ENCODE results near the gene RALGAPB. TPM values are rescaled to one million over a fixed set of nuclear protein-coding genes. Genes with fewer than 3 reads are reported as not detected.
A peak's percentile ranks its signal among the peaks of the same experiment; 100 is the strongest.

Gene RALGAPB
- polyA plus RNA-seq, 1 experiment, result 30.1 TPM

- H3K9me3 ChIP-seq (ENCODE audit: control insufficient read depth, insufficient read depth, low read length), result peaks cover 3% of the 10 kb centered on the region
- ChIA-PET CTCF (interaction anchor here (0.5 to 3.6 kb wide), 5 partner anchors 7 to 15 kb away, joined by 4 to 99 read pairs (median 6); no protein-coding TSS in a partner anchor), POLR2A (interaction anchor here (0.6 to 2.0 kb wide), 4 partner anchors 8 to 15 kb away, joined by 4 to 11 read pairs (median 6); no protein-coding TSS in a partner anchor)
- H3K27ac ChIP-seq (ENCODE audit: low read depth, low read length), result no peak overlapping the region
- H3K27me3 ChIP-seq (ENCODE audit: control insufficient read depth, insufficient read depth, low read length), result no peaks in the 10 kb centered on the region
- TF ChIP-seq, protein P1, sequence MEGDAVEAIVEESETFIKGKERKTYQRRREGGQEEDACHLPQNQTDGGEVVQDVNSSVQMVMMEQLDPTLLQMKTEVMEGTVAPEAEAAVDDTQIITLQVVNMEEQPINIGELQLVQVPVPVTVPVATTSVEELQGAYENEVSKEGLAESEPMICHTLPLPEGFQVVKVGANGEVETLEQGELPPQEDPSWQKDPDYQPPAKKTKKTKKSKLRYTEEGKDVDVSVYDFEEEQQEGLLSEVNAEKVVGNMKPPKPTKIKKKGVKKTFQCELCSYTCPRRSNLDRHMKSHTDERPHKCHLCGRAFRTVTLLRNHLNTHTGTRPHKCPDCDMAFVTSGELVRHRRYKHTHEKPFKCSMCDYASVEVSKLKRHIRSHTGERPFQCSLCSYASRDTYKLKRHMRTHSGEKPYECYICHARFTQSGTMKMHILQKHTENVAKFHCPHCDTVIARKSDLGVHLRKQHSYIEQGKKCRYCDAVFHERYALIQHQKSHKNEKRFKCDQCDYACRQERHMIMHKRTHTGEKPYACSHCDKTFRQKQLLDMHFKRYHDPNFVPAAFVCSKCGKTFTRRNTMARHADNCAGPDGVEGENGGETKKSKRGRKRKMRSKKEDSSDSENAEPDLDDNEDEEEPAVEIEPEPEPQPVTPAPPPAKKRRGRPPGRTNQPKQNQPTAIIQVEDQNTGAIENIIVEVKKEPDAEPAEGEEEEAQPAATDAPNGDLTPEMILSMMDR (IDR thresholded peaks at IDR 0.05; ENCODE audit: low read depth, low read length), result no peak
- peak overlapping the region; percentile 95 for H3K4me3 ChIP-seq (ENCODE audit: low read depth, low read length)
- no peak for DNase-seq (ENCODE audit: low read depth, low spot score)
Measured at GRCh38 chr20:38433304-38433972, 39.2 kb upstream of the RALGAPB start.

DNA sequence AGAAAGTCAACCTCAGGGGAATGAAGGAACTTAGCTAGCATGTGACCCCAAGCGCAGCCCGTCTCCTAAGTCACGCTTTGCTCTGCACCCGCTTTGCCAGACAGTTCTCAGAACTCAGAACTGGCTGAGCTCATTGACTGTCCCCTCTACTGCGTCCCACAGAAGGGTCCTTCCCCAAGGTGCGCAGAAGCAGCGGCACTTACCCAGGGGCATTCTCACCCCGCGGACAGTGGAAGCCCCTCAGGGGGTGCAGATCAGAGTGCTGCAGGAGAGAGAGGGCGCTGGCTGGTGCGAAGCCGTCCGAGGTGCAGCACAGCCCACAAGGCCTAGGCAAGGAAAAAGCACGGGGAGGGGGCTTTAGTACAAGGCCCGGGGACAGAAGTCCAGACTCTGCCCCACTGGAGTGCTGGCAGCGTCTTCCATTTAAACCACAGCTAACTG is 38.3 kb upstream of the RALGAPB start:
- DNase-seq (ENCODE audit: low read depth, low spot score), result no peak
- POLR2A ChIA-PET, result interaction anchor here (0.6 to 2.0 kb wide), 7 partner anchors 8 to 39 kb away, joined by 4 to 36 read pairs (median 11); partner anchors contain the start of gene RALGAPB
- Histone ChIP-seq H3K27me3 (ENCODE audit: control insufficient read depth, insufficient read depth, low read length) (no peaks in the 10 kb centered on the region), H3K27ac (ENCODE audit: low read depth, low read length) (peak overlapping the region; percentile 61), H3K4me3 (ENCODE audit: low read depth, low read length) (peak overlapping the region; percentile 95), H3K9me3 (ENCODE audit: control insufficient read depth, insufficient read depth, low read length) (peaks cover 3% of the 10 kb centered on the region)
- CTCF ChIA-PET, result interaction anchor here (0.5 to 3.6 kb wide), 6 partner anchors 8 to 38 kb away, joined by 4 to 99 read pairs (median 8); partner anchors contain the start of gene RALGAPB
- TF ChIP-seq, protein P1 (IDR thresholded peaks at IDR 0.05; ENCODE audit: low read depth, low read length), result no peak

- peak within 1 kb of the TSS; percentile 95 for H3K4me3 ChIP-seq (ENCODE audit: low read depth, low read length)
- TF ChIP-seq, protein P1 (IDR thresholded peaks at IDR 0.05; ENCODE audit: low read depth, low read length), result peak; percentile 100
- H3K9me3 ChIP-seq (ENCODE audit: control insufficient read depth, insufficient read depth, low read length), result peaks cover 3% of the 10 kb centered on the region
- no peaks in the 10 kb centered on the region for H3K27me3 ChIP-seq (ENCODE audit: control insufficient read depth, insufficient read depth, low read length)
- DNase-seq (ENCODE audit: low read depth, low spot score), result peak; percentile 91
- peak within 1 kb of the TSS; percentile 61 for H3K27ac ChIP-seq (ENCODE audit: low read depth, low read length)
- ChIA-PET POLR2A (interaction anchor here (0.6 to 2.0 kb wide), 7 partner anchors 8 to 1590 kb away, joined by 4 to 36 read pairs (median 8); partner anchors contain the start of gene RALGAPB), CTCF (interaction anchor here (0.6 to 3.6 kb wide), 15 partner anchors 9 to 116 kb away, joined by 3 to 99 read pairs (median 4); partner anchors contain the start of gene RALGAPB)
Measured at GRCh38 chr20:38434770-38435554, 37.7 kb upstream of the RALGAPB start, which contains the start of gene SNHG17. Gene SNHG17 (minus strand): TSS chr20:38435328.

DNA sequence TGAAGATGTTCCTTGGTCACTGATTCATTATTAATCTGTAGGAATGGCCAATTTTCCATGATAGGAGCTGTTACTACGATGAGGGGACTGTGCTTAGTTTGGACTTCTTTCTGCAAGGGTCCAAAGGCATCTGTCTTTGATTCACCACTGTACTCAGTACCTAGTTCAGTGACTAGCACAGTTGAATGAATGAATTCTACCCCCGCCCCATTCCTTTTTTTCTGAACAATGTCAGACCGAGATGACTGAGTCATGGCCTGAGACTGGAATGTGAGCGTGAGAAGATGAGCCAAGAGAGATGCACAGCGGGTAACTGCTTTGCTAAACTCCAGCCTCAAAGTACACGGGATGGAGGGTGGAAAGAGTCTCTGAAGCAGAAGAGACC is 37.1 kb upstream of the RALGAPB start:
- peaks cover 2% of the 10 kb centered on the region for H3K27me3 ChIP-seq (ENCODE audit: control insufficient read depth, insufficient read depth, low read length)
- peak overlapping the region; percentile 47 for H3K27ac ChIP-seq (ENCODE audit: low read depth, low read length)
- CTCF ChIA-PET, result interaction anchor here (0.6 to 3.6 kb wide), 13 partner anchors 9 to 104 kb away, joined by 3 to 99 read pairs (median 5); partner anchors contain the start of gene RALGAPB
- no peak overlapping the region for H3K4me3 ChIP-seq (ENCODE audit: low read depth, low read length)
- DNase-seq (ENCODE audit: low read depth, low spot score), result no peak
- H3K9me3 ChIP-seq (ENCODE audit: control insufficient read depth, insufficient read depth, low read length), result peaks cover 3% of the 10 kb centered on the region
- POLR2A ChIA-PET, result interaction anchor here (0.6 to 2.0 kb wide), 7 partner anchors 8 to 1591 kb away, joined by 4 to 36 read pairs (median 8); partner anchors contain the start of gene RALGAPB
- TF ChIP-seq, protein P1 (IDR thresholded peaks at IDR 0.05; ENCODE audit: low read depth, low read length), result no peak
